ENCODE results near the gene IFITM10. TPM values are rescaled to one million over a fixed set of nuclear protein-coding genes. Genes with fewer than 3 reads are reported as not detected.
A peak's percentile ranks its signal among the peaks of the same experiment; 100 is the strongest.

IFITM10 gene
- total and polyA plus RNA-seq, 2 experiments from 2014 or later, result 0.89 to 1.4 TPM

DNA sequence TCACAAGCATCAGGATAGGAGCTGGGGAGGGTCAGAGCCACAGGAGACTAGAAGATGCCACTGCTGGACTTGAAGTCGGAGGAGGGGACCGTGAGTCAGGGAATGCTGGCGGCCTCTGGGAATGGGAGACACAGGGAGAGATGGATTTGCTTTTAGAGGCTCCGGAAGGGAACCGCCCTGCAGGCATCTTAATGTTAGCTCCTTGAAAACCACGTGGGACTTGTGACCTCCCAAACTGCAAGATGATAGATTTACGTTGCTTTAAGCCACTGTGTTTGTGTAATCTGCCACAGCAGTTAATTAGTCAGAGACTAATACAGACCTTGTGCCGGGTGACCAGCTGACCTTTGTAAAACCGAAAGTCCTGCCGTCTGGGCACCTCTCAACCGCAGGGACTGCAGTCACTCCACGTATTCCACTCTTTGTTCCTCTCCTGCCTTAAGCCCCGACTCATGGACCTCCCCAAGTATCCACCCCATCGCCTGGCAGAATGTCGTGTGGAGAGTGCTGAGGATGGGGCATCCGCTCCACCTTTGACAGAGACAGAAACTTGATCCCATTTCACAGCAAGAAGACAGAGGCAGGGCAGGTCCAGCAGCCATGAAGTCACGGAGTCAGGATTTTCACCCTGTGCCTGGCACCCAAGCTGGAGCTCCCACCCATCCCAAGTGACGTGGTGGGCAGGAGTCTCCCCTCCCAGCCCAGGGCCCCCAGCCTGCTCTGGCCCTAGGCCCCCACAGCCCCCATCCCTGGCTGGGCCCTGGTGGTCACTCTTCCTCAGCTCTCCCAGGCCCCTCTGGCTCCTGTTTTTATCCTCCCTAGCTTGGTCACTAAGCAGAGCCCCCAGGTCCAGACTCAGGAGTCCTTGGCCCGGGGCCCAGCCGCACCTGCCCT is 32.7 kb upstream of the IFITM10 start:
- H3K79me2 ChIP-seq, result no peaks in the 10 kb centered on the region
- H3K4me2 ChIP-seq, result peak overlapping the region; percentile 10
- TF ChIP-seq EZH2 (IDR thresholded peaks at IDR 0.05; ENCODE audit: borderline replicate concordance) (no peak), EZH2phosphoT487 (IDR thresholded peaks at IDR 0.05; ENCODE audit: low read depth, severe bottlenecking, unreplicated experiment) (no peak)
- 67% methylated on average over 20 of the region's 20 CpGs for WGBS (ENCODE audit: low lambda C conversion rate, missing lambda C conversion rate)
- no peaks in the 10 kb centered on the region for H3K36me3 ChIP-seq (replicated peaks; ENCODE audit: insufficient read depth, low read depth)
- DNase-seq (ENCODE audit: low spot score), result peak; percentile 13
- no peaks in the 10 kb centered on the region for H3K9me2 ChIP-seq (replicated peaks; ENCODE audit: insufficient read depth)
- H3K27me3 ChIP-seq, result no peaks in the 10 kb centered on the region
- no peaks in the 10 kb centered on the region for H3K9me3 ChIP-seq (ENCODE audit: low read depth)
- no peaks in the 10 kb centered on the region for H4K20me1 ChIP-seq (ENCODE audit: insufficient read depth, poor library complexity, severe bottlenecking)
- no peak overlapping the region for H3K4me3 ChIP-seq
- H3K27ac ChIP-seq, result no peak overlapping the region
- H3K4me1 ChIP-seq (ENCODE audit: insufficient read depth), result no peaks in the 10 kb centered on the region
- H2AFZ ChIP-seq, result no peak overlapping the region

GRCh38 chr11:1782031-1782590 is 31.7 kb upstream of the IFITM10 start:
- Histone ChIP-seq H3K9me3 (ENCODE audit: low read depth) (no peaks in the 10 kb centered on the region), H3K9me2 (replicated peaks; ENCODE audit: insufficient read depth) (no peaks in the 10 kb centered on the region), H3K36me3 (replicated peaks; ENCODE audit: insufficient read depth, low read depth) (no peaks in the 10 kb centered on the region), H3K79me2 (no peaks in the 10 kb centered on the region), H3K4me2 (no peak overlapping the region), H3K4me1 (ENCODE audit: insufficient read depth) (no peaks in the 10 kb centered on the region), H3K27ac (no peak overlapping the region), H3K27me3 (no peaks in the 10 kb centered on the region), H2AFZ (no peak overlapping the region), H3K4me3 (no peak overlapping the region), H4K20me1 (ENCODE audit: insufficient read depth, poor library complexity, severe bottlenecking) (no peaks in the 10 kb centered on the region)
- WGBS (ENCODE audit: low lambda C conversion rate, missing lambda C conversion rate), result 93% methylated on average over 11 of the region's 13 CpGs
- DNase-seq (ENCODE audit: low spot score), result no peak
- TF ChIP-seq EZH2 (IDR thresholded peaks at IDR 0.05; ENCODE audit: borderline replicate concordance), result no peak
- TF ChIP-seq EZH2phosphoT487 (IDR thresholded peaks at IDR 0.05; ENCODE audit: low read depth, severe bottlenecking, unreplicated experiment), result no peak
- TF ChIP-seq CTCF (IDR thresholded peaks at IDR 0.05; ENCODE audit: poor library complexity), result no peak

- no peak overlapping the region for H3K27ac ChIP-seq
Measured at GRCh38 chr11:1781593-1781975, 31.2 kb upstream of the IFITM10 start.

More at GRCh38 chr11:1781593-1781975, 31.2 kb upstream of the IFITM10 start:
- Histone ChIP-seq H3K79me2 (no peaks in the 10 kb centered on the region), H3K9me3 (ENCODE audit: low read depth) (no peaks in the 10 kb centered on the region), H3K4me3 (no peak overlapping the region), H3K4me1 (ENCODE audit: insufficient read depth) (no peaks in the 10 kb centered on the region), H4K20me1 (ENCODE audit: insufficient read depth, poor library complexity, severe bottlenecking) (no peaks in the 10 kb centered on the region), H3K27me3 (no peaks in the 10 kb centered on the region), H3K4me2 (no peak overlapping the region), H3K36me3 (replicated peaks; ENCODE audit: insufficient read depth, low read depth) (no peaks in the 10 kb centered on the region), H2AFZ (no peak overlapping the region), H3K9me2 (replicated peaks; ENCODE audit: insufficient read depth) (no peaks in the 10 kb centered on the region)
- TF ChIP-seq EZH2 (IDR thresholded peaks at IDR 0.05; ENCODE audit: borderline replicate concordance) (no peak), EZH2phosphoT487 (IDR thresholded peaks at IDR 0.05; ENCODE audit: low read depth, severe bottlenecking, unreplicated experiment) (no peak), CTCF (IDR thresholded peaks at IDR 0.05; ENCODE audit: poor library complexity) (no peak)
- WGBS (ENCODE audit: low lambda C conversion rate, missing lambda C conversion rate), result 82% methylated on average over 9 of the region's 9 CpGs
- DNase-seq (ENCODE audit: low spot score), result no peak
